Effector memory CD4-positive, alpha-beta T cell (primary cell): ENCODE results near the gene ELL2.

ENCODE experiments used
- DNase-seq, 3 donors: peaks; one replicate each; pipeline ENCODE4 v3.0.0-alpha.2; 2020
- H3K27ac ChIP-seq: 2 replicates; pipeline ENCODE4 v1.7.0; 2013; ENCODE audit warnings: mild to moderate bottlenecking, low read length, moderate library complexity; ENCODE audit not compliant: insufficient read depth, poor library complexity, severe bottlenecking
- H3K27me3 ChIP-seq: replicated peaks from 2 replicates; pipeline ENCODE4 v1.7.0; 2013; ENCODE audit warnings: mild to moderate bottlenecking, low read length; ENCODE audit not compliant: insufficient read depth, control insufficient read depth, poor library complexity, severe bottlenecking
- H3K36me3 ChIP-seq: 2 replicates; pipeline ENCODE4 v1.7.0; 2013; ENCODE audit warnings: mild to moderate bottlenecking, low read length, moderate library complexity; ENCODE audit not compliant: control insufficient read depth, insufficient read depth
- H3K4me1 ChIP-seq: 2 replicates; pipeline ENCODE4 v1.7.0; 2013; ENCODE audit warnings: low read length, mild to moderate bottlenecking; ENCODE audit not compliant: control insufficient read depth, insufficient read depth, poor library complexity, severe bottlenecking
- H3K4me3 ChIP-seq: 2 replicates; pipeline ENCODE4 v1.7.0; 2013; ENCODE audit warnings: low read length, low read depth, mild to moderate bottlenecking; ENCODE audit not compliant: insufficient read depth, poor library complexity, severe bottlenecking
- H3K9me3 ChIP-seq: 2 replicates; pipeline ENCODE4 v1.7.0; 2013; ENCODE audit warnings: mild to moderate bottlenecking, low read length, moderate library complexity; ENCODE audit not compliant: control insufficient read depth

Gene ELL2

DNA sequence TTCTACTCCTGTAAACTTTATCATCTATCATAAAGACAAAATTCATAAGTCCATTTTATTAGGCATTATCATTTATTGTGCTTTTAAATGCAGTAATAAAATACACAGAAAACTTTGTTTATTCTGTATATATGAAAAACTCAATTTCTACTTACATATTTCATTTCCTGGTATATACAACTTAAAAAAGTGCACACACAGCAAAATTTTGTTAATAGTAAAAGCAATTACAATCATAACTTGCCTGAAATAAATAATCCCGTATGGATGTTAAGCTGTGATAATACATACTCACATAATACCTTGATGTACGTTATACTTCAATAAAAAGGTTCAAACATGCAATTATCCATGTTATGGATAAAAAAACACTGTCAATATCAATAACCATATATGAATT, 19.2 kb downstream of the ELL2 start:
- Histone ChIP-seq H3K4me3 (no peak overlapping the region), H3K9me3 (no peaks in the 10 kb centered on the region), H3K36me3 (no peaks in the 10 kb centered on the region), H3K27me3 (no peaks in the 10 kb centered on the region), H3K4me1 (no peaks in the 10 kb centered on the region), H3K27ac (no peak overlapping the region)
- no peak for DNase-seq

DNA sequence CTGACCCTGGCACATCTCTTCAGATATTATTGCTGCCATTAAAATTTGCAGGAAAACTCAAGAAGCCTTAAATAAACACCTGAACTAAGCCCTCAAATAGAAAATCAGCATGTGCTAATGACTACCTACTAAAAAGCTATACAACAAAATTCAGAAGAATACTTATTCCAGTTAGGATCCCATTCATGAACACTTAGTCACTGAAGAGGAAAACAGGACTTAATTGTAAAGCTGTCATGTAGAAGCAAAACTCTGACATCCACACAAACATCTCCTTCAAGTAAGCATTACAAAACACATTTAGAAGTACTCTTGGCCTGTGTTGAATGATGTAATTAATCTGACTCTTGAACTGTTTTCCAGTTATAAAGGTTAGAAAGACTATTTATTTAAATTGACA, 19.9 kb downstream of the ELL2 start:
- Histone ChIP-seq H3K27ac (no peak overlapping the region), H3K4me3 (no peak overlapping the region), H3K4me1 (no peaks in the 10 kb centered on the region), H3K27me3 (no peaks in the 10 kb centered on the region), H3K36me3 (no peaks in the 10 kb centered on the region), H3K9me3 (no peaks in the 10 kb centered on the region)
- DNase-seq: no peak

GRCh38 chr5:95940758-95941682, 20.6 kb downstream of the ELL2 start:
- Histone ChIP-seq H3K4me1 (no peaks in the 10 kb centered on the region), H3K27me3 (no peaks in the 10 kb centered on the region), H3K36me3 (no peaks in the 10 kb centered on the region), H3K4me3 (no peak overlapping the region), H3K27ac (no peak overlapping the region), H3K9me3 (no peaks in the 10 kb centered on the region)
- no peak for DNase-seq

DNA sequence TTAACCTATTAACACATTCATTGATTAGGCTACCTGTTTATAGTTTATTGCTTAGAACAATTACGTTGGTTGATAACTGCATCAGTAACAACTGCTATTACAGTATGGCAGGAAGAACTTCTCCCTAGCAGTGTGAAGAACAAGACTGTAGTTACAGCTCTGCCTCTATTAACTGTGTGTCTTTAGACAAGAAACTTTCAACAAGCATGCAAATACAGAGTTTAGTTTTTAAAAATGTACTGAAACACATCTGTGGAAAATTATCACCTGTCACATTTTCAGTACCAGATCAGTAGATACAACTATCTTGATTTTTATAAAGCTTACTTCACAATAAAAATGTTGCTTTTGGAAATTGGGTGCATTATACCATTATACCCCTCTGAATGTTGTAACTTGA, 22.2 kb downstream of the ELL2 start:
- Histone ChIP-seq H3K36me3 (no peaks in the 10 kb centered on the region), H3K4me3 (no peak overlapping the region), H3K4me1 (no peaks in the 10 kb centered on the region), H3K27me3 (no peaks in the 10 kb centered on the region), H3K27ac (no peak overlapping the region), H3K9me3 (no peaks in the 10 kb centered on the region)
- no peak for DNase-seq

GRCh38 chr5:95938766-95939165, 22.9 kb downstream of the ELL2 start:
- no peak overlapping the region for H3K27ac ChIP-seq
- H3K9me3 ChIP-seq: no peaks in the 10 kb centered on the region
- no peaks in the 10 kb centered on the region for H3K27me3 ChIP-seq
- no peaks in the 10 kb centered on the region for H3K4me1 ChIP-seq
- DNase-seq: no peak
- no peak overlapping the region for H3K4me3 ChIP-seq
- no peaks in the 10 kb centered on the region for H3K36me3 ChIP-seq

DNA sequence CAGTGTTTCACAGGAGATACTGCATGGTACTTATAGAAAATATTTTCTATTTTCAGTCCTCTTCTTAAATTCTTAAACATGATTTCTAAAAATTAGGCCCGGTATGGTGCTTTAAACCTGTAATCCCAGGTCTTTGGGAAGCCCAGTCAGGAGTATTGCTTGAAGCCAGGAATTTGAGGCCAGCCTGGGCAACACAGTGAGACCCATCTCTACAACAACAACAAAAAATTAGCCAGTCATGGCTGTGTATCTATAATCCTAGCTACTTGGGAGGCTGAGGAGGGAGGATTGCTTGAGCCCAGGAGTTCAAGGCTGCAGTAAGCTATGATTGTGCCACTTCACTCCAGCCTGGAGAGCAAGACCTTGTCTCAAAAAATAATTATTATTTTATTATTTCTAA, 23.3 kb downstream of the ELL2 start:
- no peaks in the 10 kb centered on the region for H3K4me1 ChIP-seq
- no peak overlapping the region for H3K4me3 ChIP-seq
- DNase-seq: no peak
- no peaks in the 10 kb centered on the region for H3K9me3 ChIP-seq
- no peaks in the 10 kb centered on the region for H3K27me3 ChIP-seq
- H3K27ac ChIP-seq: no peak overlapping the region
- H3K36me3 ChIP-seq: no peaks in the 10 kb centered on the region

GRCh38 chr5:95937607-95938152, 24.0 kb downstream of the ELL2 start:
- no peak overlapping the region for H3K4me3 ChIP-seq
- no peaks in the 10 kb centered on the region for H3K36me3 ChIP-seq
- H3K27me3 ChIP-seq: no peaks in the 10 kb centered on the region
- H3K9me3 ChIP-seq: no peaks in the 10 kb centered on the region
- H3K4me1 ChIP-seq: no peaks in the 10 kb centered on the region
- no peak overlapping the region for H3K27ac ChIP-seq
- DNase-seq: no peak

DNA sequence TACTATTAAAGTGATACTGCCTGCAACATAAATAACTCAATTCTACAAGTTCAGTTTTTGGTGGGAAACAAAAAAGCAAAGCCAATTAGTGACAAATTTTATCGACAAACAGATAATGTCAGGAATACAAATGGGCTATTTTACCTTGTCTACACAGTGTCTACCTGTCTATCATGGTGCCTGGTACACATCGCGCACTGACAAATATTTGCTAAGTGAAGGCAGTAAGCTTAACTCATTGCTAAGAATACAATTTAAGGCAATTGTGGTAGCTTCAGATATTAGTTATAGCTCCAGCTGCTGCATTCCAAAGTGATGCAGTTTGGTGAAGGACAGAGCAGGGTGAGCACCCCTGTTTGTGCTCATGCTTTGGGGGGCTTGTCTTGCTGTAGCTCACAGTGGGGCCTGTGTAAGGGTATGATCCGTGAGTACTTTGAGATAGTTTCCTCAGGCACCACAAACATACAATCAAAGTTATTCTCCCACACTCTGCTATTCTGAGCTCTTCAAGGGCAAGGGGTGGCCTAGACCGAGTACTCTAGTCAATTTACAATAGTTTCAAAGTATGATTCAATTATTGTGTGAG, 24.7 kb downstream of the ELL2 start:
- Histone ChIP-seq H3K27me3 (no peaks in the 10 kb centered on the region), H3K4me3 (no peak overlapping the region), H3K27ac (no peak overlapping the region), H3K36me3 (no peaks in the 10 kb centered on the region), H3K4me1 (no peaks in the 10 kb centered on the region), H3K9me3 (no peaks in the 10 kb centered on the region)
- DNase-seq: no peak

- DNase-seq: no peak
- no peak overlapping the region for H3K27ac ChIP-seq
Observed at GRCh38 chr5:95935553-95936100, 26.0 kb downstream of the ELL2 start.

More at GRCh38 chr5:95935553-95936100, 26.0 kb downstream of the ELL2 start:
- Histone ChIP-seq H3K36me3 (no peaks in the 10 kb centered on the region), H3K27me3 (no peaks in the 10 kb centered on the region), H3K9me3 (no peaks in the 10 kb centered on the region), H3K4me3 (no peak overlapping the region), H3K4me1 (no peaks in the 10 kb centered on the region)
